ENCODE data around the gene NOTO.

Gene NOTO

GRCh38 chr2:73258913-73259215 lies 56.5 kb downstream of the NOTO start:
- DNase-seq, result no peak

GRCh38 chr2:73259276-73259675 lies 56.9 kb downstream of the NOTO start:
- no peak for DNase-seq

- DNase-seq, result no peak
These were observed 57.4 kb downstream of the NOTO start for GRCh38 chr2:73259704-73260337.

- DNase-seq, result no peak
These were observed 58.1 kb downstream of the NOTO start for GRCh38 chr2:73260338-73260984.
